GM18517 (cell line): ENCODE measurements around the gene YTHDC1.
"Not testable (repeated sequence)": the region's sequence is repeated elsewhere in the genome, so short reads cannot be mapped to it uniquely, and the experiment has no call there.

ENCODE experiments used
- ATAC-seq: cut with Tn5 transposase; IDR thresholded peaks from one replicate; pipeline ENCODE4 v1.9.1; 2021; ENCODE audit warnings: mild to moderate bottlenecking, moderate library complexity; ENCODE audit not compliant: unreplicated experiment

Gene YTHDC1

DNA sequence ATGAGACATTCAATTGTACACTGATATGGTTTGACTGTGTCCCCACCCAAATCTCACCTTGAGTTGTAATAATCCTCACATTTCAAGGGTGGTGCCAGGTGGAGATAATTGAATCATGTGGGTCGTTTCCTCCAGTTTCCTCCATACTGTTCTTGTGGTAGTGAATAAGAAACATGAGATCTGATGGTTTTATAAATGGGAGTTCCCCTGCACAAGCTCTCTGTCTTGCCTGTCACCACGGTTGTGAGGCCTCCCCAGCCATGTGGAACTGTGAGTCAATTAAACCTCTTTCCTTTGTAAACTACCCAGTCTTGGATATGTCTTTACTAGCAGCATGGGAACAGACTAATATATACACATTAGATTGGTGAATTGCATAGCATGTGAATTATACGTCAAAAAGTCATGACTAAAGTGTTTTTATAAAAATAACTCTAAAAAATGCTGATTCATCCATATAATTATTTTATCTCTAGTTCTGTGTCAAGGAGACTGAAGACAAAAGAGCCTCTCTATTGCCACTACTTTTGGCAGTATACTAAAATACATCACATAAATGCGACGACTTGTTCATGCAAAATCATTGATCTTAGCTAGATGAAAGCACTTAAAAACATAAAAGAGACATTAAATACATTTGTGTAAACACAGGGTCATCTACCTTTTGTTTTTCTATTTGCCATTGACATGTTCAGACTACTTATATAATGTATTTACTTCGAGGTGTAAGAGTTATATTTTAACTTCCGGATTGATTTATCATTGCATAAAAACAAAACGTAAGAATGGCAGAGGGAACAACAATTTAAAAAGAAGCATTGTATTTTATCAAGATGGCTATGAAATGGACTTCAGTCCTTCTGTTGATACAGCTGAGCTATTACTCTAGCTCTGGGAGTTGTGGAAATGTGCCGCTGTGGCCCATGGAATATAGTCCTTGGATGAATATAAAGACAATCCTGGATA lies 50.1 kb downstream of the YTHDC1 start:
- ATAC-seq = no peak

DNA sequence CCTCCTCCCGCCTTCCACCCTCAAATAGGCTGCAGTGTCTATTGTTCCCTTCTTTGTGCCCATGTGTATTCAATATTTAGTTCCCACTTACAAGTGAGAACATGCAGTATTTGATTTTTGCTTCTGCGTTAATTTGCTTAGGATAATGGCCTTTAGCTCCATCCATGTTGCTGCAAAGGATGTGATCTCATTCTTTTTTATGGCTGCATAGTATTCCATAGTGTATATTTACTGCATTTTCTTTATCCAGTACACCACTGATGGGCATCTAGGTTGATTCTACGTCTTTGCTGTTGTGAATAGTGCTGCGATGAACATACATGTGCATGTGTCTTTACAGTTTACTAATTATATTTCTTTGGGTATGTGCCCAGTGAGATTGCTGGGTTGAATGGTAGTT lies 52.8 kb downstream of the YTHDC1 start:
- ATAC-seq = no peak

DNA sequence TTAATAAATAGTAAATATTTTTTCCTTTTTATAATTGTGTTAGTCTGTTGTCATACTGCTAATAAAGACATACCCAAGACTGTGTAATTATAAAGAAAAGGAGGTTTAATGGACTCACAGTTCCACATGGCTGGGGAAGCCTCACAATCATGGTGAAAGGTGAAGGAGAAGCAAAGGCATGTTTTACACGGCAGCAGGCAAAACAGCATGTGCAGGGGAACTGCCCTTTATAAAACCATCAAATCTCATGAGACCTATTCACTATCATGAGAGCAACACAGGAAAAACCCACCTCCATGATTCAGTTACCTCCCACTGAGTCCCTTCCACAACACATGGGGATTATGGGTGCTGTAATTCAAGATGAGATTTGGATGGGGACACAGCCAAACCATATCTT lies 58.6 kb downstream of the YTHDC1 start:
- no peak for ATAC-seq

DNA sequence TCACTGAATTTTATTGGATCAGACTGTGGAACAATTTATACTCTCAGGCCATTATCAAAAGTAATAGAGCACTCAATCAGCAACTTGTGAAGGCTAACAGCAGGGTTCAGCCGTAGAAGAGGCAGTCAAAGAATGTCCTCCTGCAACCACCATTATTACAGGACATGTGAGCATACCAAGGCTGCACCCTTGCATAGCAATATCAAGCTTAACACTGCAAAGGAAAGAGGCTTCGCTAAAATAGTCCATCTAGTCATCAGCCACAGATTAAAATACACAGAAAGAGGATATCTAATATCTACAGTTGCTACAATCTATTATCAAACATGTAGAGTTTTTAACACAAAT lies 61.5 kb downstream of the YTHDC1 start:
- ATAC-seq = no peak

GRCh38 chr4:68287704-68288392 lies 62.0 kb downstream of the YTHDC1 start:
- ATAC-seq = no peak

DNA sequence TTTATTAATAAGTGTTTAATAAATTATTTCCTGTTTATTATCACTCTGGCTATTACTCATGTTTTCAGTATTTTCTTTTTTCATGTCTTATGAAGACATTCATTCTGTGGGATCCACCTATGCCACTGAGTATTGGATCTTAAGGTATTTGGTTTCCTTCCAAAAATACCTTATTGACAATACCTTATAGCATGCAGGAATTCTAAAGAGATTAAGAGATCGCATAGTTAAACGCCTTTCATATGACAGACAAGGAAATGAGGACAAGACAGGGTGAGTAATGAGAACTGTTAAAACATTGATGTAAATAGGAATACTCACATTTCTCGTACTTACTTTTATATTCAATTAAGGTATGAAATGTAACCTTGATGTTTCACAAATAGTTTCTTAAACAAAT lies 66.2 kb downstream of the YTHDC1 start:
- ATAC-seq = no peak

DNA sequence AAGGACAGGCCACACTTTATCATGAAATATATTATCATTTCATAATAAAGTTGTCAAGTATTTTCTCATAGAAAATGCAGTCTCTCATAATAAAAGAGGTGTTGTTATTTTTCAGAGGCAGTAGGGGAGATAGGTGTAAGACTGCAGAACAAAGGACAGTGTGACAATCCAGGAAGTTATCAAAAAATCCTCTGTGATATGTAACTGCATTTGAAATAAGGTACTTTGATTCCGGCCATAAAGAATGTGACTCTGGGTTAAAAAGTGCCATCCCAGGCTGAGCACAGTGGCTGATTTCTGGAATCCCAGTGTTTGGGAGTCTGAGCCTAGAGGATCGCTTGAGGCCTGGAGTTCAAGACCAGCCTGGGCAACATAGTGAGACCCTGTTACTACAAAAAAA lies 66.8 kb downstream of the YTHDC1 start:
- no peak for ATAC-seq

DNA sequence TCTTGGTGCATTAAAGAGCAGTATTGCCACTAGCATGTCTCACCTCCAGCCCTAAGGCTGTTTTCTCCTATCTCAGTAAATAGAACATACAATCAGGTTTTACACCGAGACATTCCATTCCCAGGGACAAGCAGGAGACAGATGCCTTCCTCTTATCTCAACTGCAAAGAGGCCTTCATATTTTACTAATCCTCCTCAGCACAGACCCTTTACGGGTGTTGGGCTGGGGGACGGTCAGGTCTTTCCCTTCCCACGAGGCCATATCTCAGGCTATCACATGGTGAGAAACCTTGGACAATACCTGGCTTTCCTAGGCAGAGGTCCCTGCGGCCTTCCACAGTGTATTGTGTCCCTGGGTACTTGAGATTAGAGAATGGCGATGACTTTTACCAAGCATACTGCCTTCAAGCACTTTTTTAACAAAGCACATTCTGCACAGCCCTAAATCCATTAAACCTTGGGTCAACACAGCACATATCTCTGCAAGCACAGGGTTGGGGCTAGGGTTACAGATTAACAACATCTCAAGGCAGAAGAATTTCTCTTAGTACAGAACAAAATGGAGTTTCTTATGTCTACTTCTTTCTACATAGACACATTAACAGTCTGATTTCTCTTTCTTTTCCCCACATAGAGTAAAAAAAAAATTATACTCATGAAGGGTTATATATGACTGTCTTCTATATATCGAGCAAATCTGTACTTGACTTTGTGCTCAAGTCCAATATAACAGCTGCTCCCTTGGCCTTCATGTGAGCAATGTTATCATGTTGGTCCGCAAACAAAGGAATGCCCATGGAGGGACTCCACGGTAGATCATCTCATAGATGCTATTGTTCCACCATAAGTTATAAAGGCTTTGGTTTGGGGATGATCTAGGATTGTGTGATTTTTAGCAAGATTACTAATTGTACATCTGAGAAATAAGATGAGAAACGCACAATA lies 67.8 kb downstream of the YTHDC1 start:
- not testable (repeated sequence) for ATAC-seq

DNA sequence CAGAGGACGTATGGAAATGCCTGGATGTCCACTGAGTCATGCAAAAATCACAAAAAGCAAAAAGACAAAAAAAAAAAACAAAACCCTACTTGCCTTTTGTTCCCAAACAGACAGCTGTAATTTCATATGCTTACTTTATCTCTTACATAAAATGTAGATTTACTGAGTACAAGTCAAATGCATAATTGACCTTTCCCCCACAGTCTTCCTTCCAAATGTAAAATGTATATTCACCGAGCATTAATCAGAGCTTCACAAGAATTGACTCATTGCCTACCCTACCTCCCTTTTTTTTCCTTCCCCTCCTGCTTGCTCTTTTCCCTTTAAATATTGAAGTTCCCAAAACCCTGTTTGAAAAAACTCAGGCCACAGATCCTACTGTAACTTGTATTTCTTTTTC lies 71.9 kb downstream of the YTHDC1 start:
- no peak for ATAC-seq

- no peak for ATAC-seq
Measured at GRCh38 chr4:68277627-68278026, 72.3 kb downstream of the YTHDC1 start.

- ATAC-seq = no peak
Measured at GRCh38 chr4:68272860-68273259, 77.0 kb downstream of the YTHDC1 start.

DNA sequence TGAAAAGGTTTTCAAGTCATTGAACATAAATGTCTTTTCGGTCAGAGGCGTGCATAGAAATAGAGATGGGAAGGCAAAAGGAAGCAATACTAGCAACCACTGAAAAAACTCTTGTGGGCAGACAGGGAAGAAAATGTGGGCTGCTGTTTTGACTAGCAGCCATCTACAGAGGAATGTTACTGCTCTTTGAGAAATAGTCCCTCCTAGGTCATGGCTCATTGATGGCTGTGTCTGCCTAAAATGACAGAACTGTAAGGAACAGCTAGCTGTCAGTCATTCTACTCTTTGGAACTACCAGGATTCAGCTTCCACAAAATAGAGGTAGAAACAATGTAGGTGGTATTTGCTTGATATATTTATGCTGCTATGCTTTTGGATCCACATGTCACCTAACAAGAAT lies 77.5 kb downstream of the YTHDC1 start:
- ATAC-seq = peak; percentile 47

GRCh38 chr4:68271851-68272357 lies 78.0 kb downstream of the YTHDC1 start:
- peak; percentile 84 for ATAC-seq

GRCh38 chr4:68267433-68267944 lies 82.4 kb downstream of the YTHDC1 start:
- no peak for ATAC-seq

DNA sequence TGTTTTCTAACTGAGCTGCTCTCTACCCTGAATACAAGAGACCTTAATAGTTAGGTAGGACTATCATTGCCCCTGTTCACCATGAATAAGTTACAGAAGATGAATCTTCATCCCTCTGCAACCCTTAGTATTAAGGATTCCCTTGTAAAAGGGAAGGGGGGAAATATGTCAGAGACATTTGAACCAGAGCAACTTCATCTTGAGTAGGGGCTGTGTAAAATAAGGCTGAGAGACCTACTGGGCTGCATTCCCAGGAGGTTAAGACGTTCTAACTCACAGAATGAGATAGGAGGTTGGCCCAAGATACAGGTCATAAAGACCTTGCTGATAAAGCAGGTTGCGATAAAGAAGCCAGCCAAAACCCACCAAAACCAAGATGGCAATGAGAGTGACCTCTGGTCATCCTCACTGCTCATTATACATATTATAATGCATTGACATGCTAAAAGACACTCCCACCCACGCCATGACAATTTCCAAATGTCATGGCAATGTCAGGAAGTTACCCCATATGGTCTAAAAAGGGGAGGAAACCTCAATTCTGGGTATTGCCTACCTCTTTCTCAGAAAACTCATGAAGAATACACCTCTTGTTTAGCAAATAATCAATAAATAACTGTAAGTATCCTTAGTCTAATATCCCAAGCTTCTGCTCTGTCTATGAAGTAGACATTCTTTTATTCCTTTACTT lies 84.9 kb downstream of the YTHDC1 start:
- ATAC-seq = no peak
